Peyer's patch (tissue), 4 donors: Measurements from ENCODE around the gene TEKT3. TPM values are rescaled to one million over a fixed set of nuclear protein-coding genes. Genes with fewer than 3 reads are reported as not detected.

Source experiments
- DNase-seq, 3 donors: peaks; one replicate each; pipeline ENCODE4 v3.0.0-alpha.2; 2017 to 2019
- H3K27ac ChIP-seq, 4 donors: fragments of 200-600 bp; sonication (generic); one replicate each; pipeline ENCODE4 v1.5.1; 2016 to 2019
- H3K27me3 ChIP-seq, 2 donors: fragments of 200-600 bp; sonication (generic); one replicate each; pipeline ENCODE4 v1.5.1; 2019
- H3K36me3 ChIP-seq, 3 donors: fragments of 200-600 bp; sonication (generic); one replicate each; pipeline ENCODE4 v1.5.1; 2016 to 2019
- H3K4me1 ChIP-seq, 4 donors: fragments of 200-600 bp; sonication (generic); one replicate each; pipeline ENCODE4 v1.5.1; 2016 to 2019
- H3K4me3 ChIP-seq, 4 donors: fragments of 200-600 bp; sonication (generic); 1 replicate in 3 of 4; 2 replicates in 1 of 4; pipeline ENCODE4 v1.5.1; 2016 to 2019; ENCODE audit warnings: mild to moderate bottlenecking in 1 of 4
- H3K9me3 ChIP-seq, 4 donors: fragments of 200-600 bp; sonication (generic); one replicate each; pipeline ENCODE4 v1.5.1; 2016 to 2019; ENCODE audit warnings: mild to moderate bottlenecking in 1 of 4
- CTCF ChIP-seq, 6 experiments: fragments of 450-650 bp in 4 of 6; fragments of 200-600 bp in 2 of 6; sonication (generic) in 1 of 6; IDR thresholded peaks; one replicate each; pipeline ENCODE4 v1.5.1; 2017 to 2019; ENCODE audit warnings: antibody characterized with exemption in 6 of 6, mild to moderate bottlenecking in 3 of 6, moderate library complexity in 1 of 6
- POLR2A ChIP-seq, 2 donors: fragments of 450-650 bp; IDR thresholded peaks; one replicate each; pipeline ENCODE4 v1.5.1; 2017; ENCODE audit warnings: antibody characterized with exemption in 2 of 2, mild to moderate bottlenecking in 2 of 2, moderate library complexity in 2 of 2
- total RNA-seq, 4 donors: library from RNA; depleted of rRNA; stranded (reverse); fragments of >200 nt; gene quantifications; one replicate each; pipeline ENCODE4 v1.1.0, GENCODE V29; 2016

The TEKT3 gene
- total RNA-seq, 4 donors from 2014 or later: 2.5 to 3.9 TPM; not detected in 2

- Histone ChIP-seq H3K9me3 (no peaks in the 10 kb centered on the region), H3K27ac (peak overlapping the region; percentile 12 to 85 (median 65)), H3K4me1 (peaks cover 0 to 56% (median 8%) of the 10 kb centered on the region in 4 donors), H3K36me3 (no peaks in the 10 kb centered on the region), H3K4me3 (no peak overlapping the region), H3K27me3 (no peaks in the 10 kb centered on the region)
- no peak for DNase-seq
- no peak for TF ChIP-seq POLR2A (IDR thresholded peaks at IDR 0.05)
- TF ChIP-seq CTCF (IDR thresholded peaks at IDR 0.05): no peak
Measured at GRCh38 chr17:15350777-15351477, 9.5 kb upstream of the TEKT3 start.

- no peak for DNase-seq
- TF ChIP-seq POLR2A (IDR thresholded peaks at IDR 0.05): no peak
- TF ChIP-seq CTCF (IDR thresholded peaks at IDR 0.05): no peak
- Histone ChIP-seq H3K27me3 (no peaks in the 10 kb centered on the region), H3K36me3 (no peaks in the 10 kb centered on the region), H3K27ac (peak overlapping the region in 3 of 4 donors; percentile 64 to 85 (median 84)), H3K4me3 (no peak overlapping the region), H3K9me3 (no peaks in the 10 kb centered on the region), H3K4me1 (peaks cover 0 to 49% (median 6%) of the 10 kb centered on the region in 4 donors)
Measured at GRCh38 chr17:15349119-15349518, 7.7 kb upstream of the TEKT3 start.

- Histone ChIP-seq H3K36me3 (no peaks in the 10 kb centered on the region), H3K9me3 (no peaks in the 10 kb centered on the region), H3K27ac (peak overlapping the region in 3 of 4 donors; percentile 64 to 85 (median 84)), H3K4me3 (no peak overlapping the region), H3K4me1 (peaks cover 0 to 39% (median 4%) of the 10 kb centered on the region in 4 donors), H3K27me3 (no peaks in the 10 kb centered on the region)
- peak in 2 of 3 donors; percentile 78 to 90 for DNase-seq
- TF ChIP-seq POLR2A (IDR thresholded peaks at IDR 0.05) (no peak), CTCF (IDR thresholded peaks at IDR 0.05) (no peak)
Measured at GRCh38 chr17:15348021-15348420, 6.6 kb upstream of the TEKT3 start.

- Histone ChIP-seq H3K27me3 (no peaks in the 10 kb centered on the region), H3K27ac (peak overlapping the region in 1 of 4 donors; percentile 32), H3K9me3 (no peaks in the 10 kb centered on the region), H3K4me3 (no peak overlapping the region), H3K4me1 (peaks cover 0 to 30% (median 3%) of the 10 kb centered on the region in 4 donors), H3K36me3 (no peaks in the 10 kb centered on the region)
- TF ChIP-seq POLR2A (IDR thresholded peaks at IDR 0.05) (no peak), CTCF (IDR thresholded peaks at IDR 0.05) (no peak)
- no peak for DNase-seq
Measured at GRCh38 chr17:15346066-15346595, 4.7 kb upstream of the TEKT3 start.

- no peaks in the 10 kb centered on the region for H3K9me3 ChIP-seq
- peak overlapping the region in 1 of 4 donors; percentile 52 for H3K27ac ChIP-seq
- peak in 1 of 3 donors; percentile 75 for DNase-seq
- TF ChIP-seq CTCF (IDR thresholded peaks at IDR 0.05) (no peak), POLR2A (IDR thresholded peaks at IDR 0.05) (peak in 1 of 2 donors; percentile 32)
- H3K36me3 ChIP-seq: no peaks in the 10 kb centered on the region
- H3K27me3 ChIP-seq: no peaks in the 10 kb centered on the region
- H3K4me3 ChIP-seq: no peak overlapping the region
- peaks cover 0 to 26% (median 3%) of the 10 kb centered on the region in 4 donors for H3K4me1 ChIP-seq
Measured at GRCh38 chr17:15343749-15344148, 2.4 kb upstream of the TEKT3 start.
